Measurements from ENCODE around the gene FAM120A. TPM values are rescaled to one million over a fixed set of nuclear protein-coding genes. Genes with fewer than 3 reads are reported as not detected.

Gene FAM120A
- total RNA-seq, 2 donors from 2014 or later, result 38.3 to 46.1 TPM

DNA sequence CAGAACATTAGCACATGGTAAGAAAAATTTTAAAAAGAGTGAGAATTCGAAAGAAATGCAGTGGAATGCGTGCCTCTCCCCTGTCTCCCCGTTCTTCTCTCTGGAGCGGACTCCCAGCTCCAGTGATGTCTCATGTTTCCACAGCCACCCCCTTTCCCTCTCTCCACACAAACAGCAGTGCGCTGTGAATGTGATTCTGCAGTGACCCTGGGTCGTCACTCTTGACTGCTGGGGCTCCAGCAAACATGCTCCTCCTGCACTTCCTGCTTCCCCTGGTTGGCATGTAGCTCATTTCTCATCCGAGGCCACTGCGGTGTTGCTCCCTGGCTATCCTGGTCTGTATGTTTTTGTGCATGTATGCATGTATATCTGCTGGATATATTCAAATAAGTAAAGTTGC is 138.2 kb downstream of the FAM120A start:
- Mint-ChIP-seq H3K36me3 (ENCODE audit: low read depth) (no peaks in the 10 kb centered on the region), H3K9me3 (no peaks in the 10 kb centered on the region), H3K4me3 (no peak overlapping the region), H3K27me3 (ENCODE audit: insufficient read depth) (no peaks in the 10 kb centered on the region), H3K27ac (no peak overlapping the region), H3K4me1 (peaks cover 25% of the 10 kb centered on the region)
- Histone ChIP-seq H3K27me3 (ENCODE audit: control insufficient read depth, insufficient read depth, low read length, poor library complexity, severe bottlenecking) (no peaks in the 10 kb centered on the region), H3K36me3 (ENCODE audit: control insufficient read depth, insufficient read depth, low read length) (no peaks in the 10 kb centered on the region), H3K4me3 (ENCODE audit: low read length) (no peak overlapping the region), H3K4me1 (ENCODE audit: control insufficient read depth, insufficient read depth, low read length) (peaks cover 3% of the 10 kb centered on the region), H3K9ac (ENCODE audit: extremely low read depth, low read length, poor library complexity, severe bottlenecking) (no peak overlapping the region), H3K27ac (ENCODE audit: low read depth, low read length) (no peak overlapping the region), H3K9me3 (ENCODE audit: control insufficient read depth, low read length) (peaks cover 3% of the 10 kb centered on the region)
- DNase-seq, result peak; percentile 44
- no peak for TF ChIP-seq CTCF (conservative IDR thresholded peaks at IDR 0.05)
- WGBS, 2 experiments (ENCODE audit: insufficient coverage in 1 of 2, insufficient read length in 1 of 2), result 51 to 82% methylated on average over 6 to 8 of the region's 8 CpGs

DNA sequence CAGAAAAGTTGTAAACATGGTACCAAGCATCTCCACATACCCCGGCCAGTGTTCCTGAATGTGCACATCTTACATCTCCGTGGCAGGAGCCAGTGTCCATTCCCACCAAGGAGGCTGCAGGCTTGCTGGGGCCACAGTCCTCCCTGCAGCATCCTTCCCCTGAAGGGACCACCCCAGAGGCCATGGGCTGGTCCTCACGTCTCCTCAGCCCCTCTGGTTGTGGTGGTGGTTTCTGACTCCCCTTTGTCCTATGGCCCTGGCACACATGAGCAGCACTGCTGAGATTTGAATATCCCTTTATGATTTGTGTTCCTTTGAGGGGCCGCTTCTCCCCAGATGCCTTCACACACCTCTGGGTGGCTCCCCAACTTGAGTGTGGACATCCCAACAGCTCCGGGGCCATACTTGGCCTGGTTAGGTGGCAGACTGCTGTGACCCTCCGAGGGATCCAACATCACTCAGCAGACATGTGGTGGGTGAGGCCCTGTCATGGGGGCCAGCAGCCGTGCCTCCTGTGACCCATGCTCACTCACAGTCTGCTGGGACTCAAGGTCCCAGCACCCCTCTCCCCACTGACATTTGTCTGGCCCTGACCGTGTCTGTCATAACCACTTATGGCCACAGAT is 139.2 kb downstream of the FAM120A start:
- no peaks in the 10 kb centered on the region for H3K9me3 Mint-ChIP-seq
- Histone ChIP-seq H3K9me3 (ENCODE audit: control insufficient read depth, low read length) (no peaks in the 10 kb centered on the region), H3K9ac (ENCODE audit: extremely low read depth, low read length, poor library complexity, severe bottlenecking) (no peak overlapping the region), H3K27me3 (ENCODE audit: control insufficient read depth, insufficient read depth, low read length, poor library complexity, severe bottlenecking) (no peaks in the 10 kb centered on the region), H3K4me1 (ENCODE audit: control insufficient read depth, insufficient read depth, low read length) (peaks cover 3% of the 10 kb centered on the region), H3K27ac (ENCODE audit: low read depth, low read length) (no peak overlapping the region), H3K4me3 (ENCODE audit: low read length) (no peak overlapping the region), H3K36me3 (ENCODE audit: control insufficient read depth, insufficient read depth, low read length) (no peaks in the 10 kb centered on the region)
- DNase-seq, result no peak
- peaks cover 24% of the 10 kb centered on the region for H3K4me1 Mint-ChIP-seq
- no peaks in the 10 kb centered on the region for H3K27me3 Mint-ChIP-seq (ENCODE audit: insufficient read depth)
- WGBS, 2 experiments (ENCODE audit: insufficient coverage in 1 of 2, insufficient read length in 1 of 2), result 50 to 82% methylated on average over 3 to 8 of the region's 8 CpGs
- TF ChIP-seq CTCF (conservative IDR thresholded peaks at IDR 0.05), result no peak
- H3K27ac Mint-ChIP-seq, result no peak overlapping the region
- H3K36me3 Mint-ChIP-seq (ENCODE audit: low read depth), result no peaks in the 10 kb centered on the region
- no peak overlapping the region for H3K4me3 Mint-ChIP-seq

DNA sequence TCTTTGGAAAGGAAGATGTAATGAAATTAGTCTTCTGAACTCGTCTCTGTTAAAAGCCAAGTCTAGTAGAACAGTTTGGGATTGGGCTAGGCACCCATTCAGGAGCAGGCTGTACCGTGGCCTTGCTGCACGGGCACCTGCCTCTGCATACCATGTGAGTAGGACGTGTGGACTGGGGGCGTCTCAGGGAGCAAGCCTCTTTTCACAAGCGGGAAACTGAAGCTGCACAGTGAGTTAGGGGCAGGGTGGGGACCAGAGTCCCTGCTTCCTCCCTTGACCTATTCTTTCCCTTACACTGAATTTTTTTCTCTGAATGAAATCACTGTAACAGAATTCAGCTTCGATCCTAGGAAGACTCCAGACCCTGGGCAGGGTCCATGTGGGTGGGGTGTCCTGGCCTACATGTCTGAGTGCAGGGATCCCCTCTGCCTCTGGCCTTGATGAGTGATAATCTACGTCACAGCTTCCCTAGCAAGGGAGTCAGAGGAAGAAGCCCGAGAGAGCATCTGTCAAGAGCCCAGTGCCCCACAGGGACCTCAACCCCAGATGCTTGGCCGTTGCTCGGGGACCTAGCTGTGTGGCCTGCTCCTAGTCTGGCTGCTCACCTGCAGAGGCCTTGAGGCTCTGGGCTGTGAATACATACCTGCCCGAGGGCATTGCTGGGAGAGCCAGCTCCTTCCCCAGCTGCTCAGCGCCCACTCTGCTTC is 140.0 kb downstream of the FAM120A start:
- Histone ChIP-seq H3K36me3 (ENCODE audit: control insufficient read depth, insufficient read depth, low read length) (no peaks in the 10 kb centered on the region), H3K4me3 (ENCODE audit: low read length) (no peak overlapping the region), H3K9ac (ENCODE audit: extremely low read depth, low read length, poor library complexity, severe bottlenecking) (no peak overlapping the region), H3K27me3 (ENCODE audit: control insufficient read depth, insufficient read depth, low read length, poor library complexity, severe bottlenecking) (no peaks in the 10 kb centered on the region), H3K9me3 (ENCODE audit: control insufficient read depth, low read length) (no peaks in the 10 kb centered on the region), H3K27ac (ENCODE audit: low read depth, low read length) (no peak overlapping the region), H3K4me1 (ENCODE audit: control insufficient read depth, insufficient read depth, low read length) (peaks cover 3% of the 10 kb centered on the region)
- TF ChIP-seq CTCF (conservative IDR thresholded peaks at IDR 0.05), result no peak
- Mint-ChIP-seq H3K36me3 (ENCODE audit: low read depth) (no peaks in the 10 kb centered on the region), H3K27ac (no peak overlapping the region), H3K4me1 (peaks cover 21% of the 10 kb centered on the region), H3K4me3 (no peak overlapping the region), H3K27me3 (ENCODE audit: insufficient read depth) (no peaks in the 10 kb centered on the region), H3K9me3 (no peaks in the 10 kb centered on the region)
- 83 to 89% methylated on average over 12 to 13 of the region's 13 CpGs for WGBS, 2 experiments (ENCODE audit: insufficient coverage in 1 of 2, insufficient read length in 1 of 2)
- DNase-seq, result peak; percentile 36

Data from endodermal cell (in vitro differentiated cells).